Activated naive CD4-positive, alpha-beta T cell treated with anti-CD3 and anti-CD28 coated beads, Interleukin-2, amount 50 U/mL, for 24 hours (primary cell): ENCODE results near the gene ANKRD66.

Source experiments
- H3K27ac Mint-ChIP-seq: one replicate; pipeline ENCODE4 v1.8.0; 2021; ENCODE audit warnings: mild to moderate bottlenecking, mixed read lengths
- H3K27me3 Mint-ChIP-seq: one replicate; pipeline ENCODE4 v1.8.0; 2021; ENCODE audit warnings: mixed read lengths
- H3K36me3 Mint-ChIP-seq: one replicate; pipeline ENCODE4 v1.8.0; 2021; ENCODE audit warnings: mixed read lengths
- H3K4me1 Mint-ChIP-seq: one replicate; pipeline ENCODE4 v1.8.0; 2021; ENCODE audit warnings: mixed read lengths
- H3K4me3 Mint-ChIP-seq: one replicate; pipeline ENCODE4 v1.8.0; 2021; ENCODE audit warnings: mild to moderate bottlenecking, mixed read lengths
- H3K9me3 Mint-ChIP-seq: one replicate; pipeline ENCODE4 v1.8.0; 2021; ENCODE audit warnings: mixed read lengths

ANKRD66 gene

GRCh38 chr6:46795816-46796215 lies 49.1 kb downstream of the ANKRD66 start:
- no peak overlapping the region for H3K27ac Mint-ChIP-seq
- H3K4me3 Mint-ChIP-seq = no peak overlapping the region
- peaks cover 7% of the 10 kb centered on the region for H3K27me3 Mint-ChIP-seq
- no peaks in the 10 kb centered on the region for H3K9me3 Mint-ChIP-seq
- no peaks in the 10 kb centered on the region for H3K36me3 Mint-ChIP-seq
- no peaks in the 10 kb centered on the region for H3K4me1 Mint-ChIP-seq

GRCh38 chr6:46796848-46797580 lies 50.3 kb downstream of the ANKRD66 start:
- H3K27me3 Mint-ChIP-seq = peaks cover 7% of the 10 kb centered on the region
- H3K4me3 Mint-ChIP-seq = no peak overlapping the region
- no peaks in the 10 kb centered on the region for H3K36me3 Mint-ChIP-seq
- no peaks in the 10 kb centered on the region for H3K4me1 Mint-ChIP-seq
- no peaks in the 10 kb centered on the region for H3K9me3 Mint-ChIP-seq
- no peak overlapping the region for H3K27ac Mint-ChIP-seq

GRCh38 chr6:46799657-46800056 lies 52.9 kb downstream of the ANKRD66 start:
- no peaks in the 10 kb centered on the region for H3K9me3 Mint-ChIP-seq
- H3K36me3 Mint-ChIP-seq = no peaks in the 10 kb centered on the region
- H3K4me3 Mint-ChIP-seq = no peak overlapping the region
- peaks cover 10% of the 10 kb centered on the region for H3K27me3 Mint-ChIP-seq
- no peaks in the 10 kb centered on the region for H3K4me1 Mint-ChIP-seq
- H3K27ac Mint-ChIP-seq = no peak overlapping the region

GRCh38 chr6:46808806-46809205 lies 62.1 kb downstream of the ANKRD66 start:
- H3K9me3 Mint-ChIP-seq = peaks cover 5% of the 10 kb centered on the region
- H3K4me1 Mint-ChIP-seq = no peaks in the 10 kb centered on the region
- H3K4me3 Mint-ChIP-seq = no peak overlapping the region
- no peak overlapping the region for H3K27ac Mint-ChIP-seq
- H3K36me3 Mint-ChIP-seq = no peaks in the 10 kb centered on the region
- H3K27me3 Mint-ChIP-seq = peaks cover 27% of the 10 kb centered on the region
